Measurements from ENCODE around the gene FGF11.

DNA sequence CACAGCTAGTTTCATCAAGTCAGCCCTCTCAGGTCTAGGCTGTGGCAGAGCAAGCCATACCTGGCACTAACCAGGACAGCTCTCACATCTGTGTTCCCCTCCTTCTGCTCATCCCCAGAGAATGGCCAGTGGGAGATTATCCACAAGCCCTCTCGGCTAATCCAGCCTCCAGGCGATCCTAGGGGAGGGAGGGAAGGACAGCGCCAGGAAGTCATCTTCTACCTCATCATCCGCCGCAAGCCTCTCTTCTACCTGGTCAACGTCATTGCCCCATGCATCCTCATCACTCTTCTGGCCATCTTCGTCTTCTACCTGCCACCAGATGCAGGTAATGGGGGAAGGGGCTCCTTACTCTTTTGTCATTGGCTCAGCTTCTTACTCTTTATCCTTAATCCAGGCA lies 9.1 kb downstream of the FGF11 start:
- no peak for TF ChIP-seq POLR2AphosphoS5 (IDR thresholded peaks at IDR 0.05; ENCODE audit: low read depth)
- TF ChIP-seq, protein P1, sequence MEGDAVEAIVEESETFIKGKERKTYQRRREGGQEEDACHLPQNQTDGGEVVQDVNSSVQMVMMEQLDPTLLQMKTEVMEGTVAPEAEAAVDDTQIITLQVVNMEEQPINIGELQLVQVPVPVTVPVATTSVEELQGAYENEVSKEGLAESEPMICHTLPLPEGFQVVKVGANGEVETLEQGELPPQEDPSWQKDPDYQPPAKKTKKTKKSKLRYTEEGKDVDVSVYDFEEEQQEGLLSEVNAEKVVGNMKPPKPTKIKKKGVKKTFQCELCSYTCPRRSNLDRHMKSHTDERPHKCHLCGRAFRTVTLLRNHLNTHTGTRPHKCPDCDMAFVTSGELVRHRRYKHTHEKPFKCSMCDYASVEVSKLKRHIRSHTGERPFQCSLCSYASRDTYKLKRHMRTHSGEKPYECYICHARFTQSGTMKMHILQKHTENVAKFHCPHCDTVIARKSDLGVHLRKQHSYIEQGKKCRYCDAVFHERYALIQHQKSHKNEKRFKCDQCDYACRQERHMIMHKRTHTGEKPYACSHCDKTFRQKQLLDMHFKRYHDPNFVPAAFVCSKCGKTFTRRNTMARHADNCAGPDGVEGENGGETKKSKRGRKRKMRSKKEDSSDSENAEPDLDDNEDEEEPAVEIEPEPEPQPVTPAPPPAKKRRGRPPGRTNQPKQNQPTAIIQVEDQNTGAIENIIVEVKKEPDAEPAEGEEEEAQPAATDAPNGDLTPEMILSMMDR (IDR thresholded peaks at IDR 0.05; ENCODE audit: insufficient read depth, low read length), result no peak

Measured in HL-60 (cell line).